Transverse colon (tissue), 4 donors: ENCODE measurements around the gene GPD1L. TPM values are rescaled to one million over a fixed set of nuclear protein-coding genes. Genes with fewer than 3 reads are reported as not detected.

Experiments
- DNase-seq: peaks from one replicate; pipeline ENCODE4 v3.0.0-alpha.2; 2019
- H3K27ac ChIP-seq, 4 donors: fragments of 200-600 bp; sonication (generic); 2 replicates each; pipeline ENCODE4 v1.5.1; 2016 to 2018; ENCODE audit warnings: inconsistent platforms in 4 of 4
- H3K27me3 ChIP-seq: fragments of 200-600 bp; sonication (generic); 2 replicates; pipeline ENCODE4 v1.5.1; 2017; ENCODE audit warnings: inconsistent platforms
- H3K36me3 ChIP-seq, 4 donors: fragments of 200-600 bp; sonication (generic); 2 replicates each; pipeline ENCODE4 v1.5.1; 2017 to 2019; ENCODE audit warnings: inconsistent platforms in 4 of 4
- H3K4me1 ChIP-seq, 4 donors: fragments of 200-600 bp; sonication (generic); 2 replicates each; pipeline ENCODE4 v1.5.1; 2017 to 2020; ENCODE audit warnings: inconsistent platforms in 4 of 4
- H3K4me3 ChIP-seq, 4 donors: fragments of 200-600 bp; sonication (generic); 1 replicate in 1 of 4; 2 replicates in 3 of 4; pipeline versions ENCODE4 v1.5.1 to v1.6.1; 2017 to 2019; ENCODE audit warnings: inconsistent platforms in 4 of 4
- H3K9me3 ChIP-seq, 2 donors: fragments of 200-600 bp; sonication (generic); 2 replicates each; pipeline ENCODE4 v1.5.1; 2017 to 2019; ENCODE audit warnings: inconsistent platforms in 2 of 2
- CTCF ChIP-seq, 5 experiments: fragments of 200-600 bp in 3 of 5; fragments of 450-650 bp in 2 of 5; sonication (generic) in 3 of 5; IDR thresholded peaks; 1 replicate in 2 of 5; 2 replicates in 3 of 5; pipeline ENCODE4 v1.5.1; 2016 to 2017; ENCODE audit warnings: antibody characterized with exemption in 5 of 5, inconsistent platforms in 3 of 5, mild to moderate bottlenecking in 2 of 5, moderate library complexity in 1 of 5
- EP300 ChIP-seq: sonication (generic); formaldehyde crosslinking; IDR thresholded peaks from one replicate; pipeline ENCODE4 v1.6.1; 2017; ENCODE audit warnings: antibody characterized with exemption, low read depth
- POLR2A ChIP-seq: fragments of 450-650 bp; IDR thresholded peaks from one replicate; pipeline ENCODE4 v1.6.1; 2016; ENCODE audit warnings: antibody characterized with exemption, mild to moderate bottlenecking, moderate library complexity
- POLR2AphosphoS5 ChIP-seq, 3 donors: sonication (generic); formaldehyde crosslinking; IDR thresholded peaks; one replicate each; pipeline ENCODE4 v1.6.1; 2016; ENCODE audit warnings: antibody characterized with exemption in 3 of 3
- WGBS, 2 donors: methylation state at CpG; one replicate each; pipeline ENCODE4 v1.1.5; 2018; ENCODE audit warnings: low coverage in 1 of 2; 5-methylcytosine and 5-hydroxymethylcytosine counted together
- in situ Hi-C, 4 donors: fragments of 200-750 bp; cut with MboI; loops; one replicate each; pipeline versions ENCODE4 v1.15.0 to v1.15.1; 2017; ENCODE audit warnings: low sequenced_read_pairs in 3 of 4, low pct_ligation_motif_present in 1 of 4, low pct_unique_long_range_greater_than_20kb in 1 of 4
- intact Hi-C: fragments of 100-400 bp; cut with DNase I; formaldehyde crosslinking; loops from one replicate; pipeline ENCODE4 v1.15.1; 2023; ENCODE audit warnings: low total_unique reads
- total RNA-seq, 4 donors: library from RNA; depleted of rRNA; stranded (reverse); fragments of >200 nt; gene quantifications; one replicate each; pipeline ENCODE4 v1.1.0, GENCODE V29; 2016

GPD1L gene
- total RNA-seq, 4 donors from 2014 or later: 35.6 to 107 (median 66.5) TPM

- Histone ChIP-seq H3K27ac (no peak overlapping the region), H3K27me3 (no peaks in the 10 kb centered on the region), H3K36me3 (no peaks in the 10 kb centered on the region), H3K4me1 (no peaks in the 10 kb centered on the region), H3K4me3 (no peak overlapping the region), H3K9me3 (no peaks in the 10 kb centered on the region)
- in situ Hi-C loops: no loop called here
- TF ChIP-seq POLR2A (no peak), POLR2AphosphoS5 (IDR thresholded peaks at IDR 0.05) (no peak), CTCF (IDR thresholded peaks at IDR 0.05) (no peak), EP300 (no peak)
- WGBS, 2 donors: 89 to 93% methylated on average over 2 to 6 of the region's 6 CpGs
- no peak for DNase-seq
- intact Hi-C loops: no loop called here
Observed at GRCh38 chr3:32089476-32089875, 16.9 kb upstream of the GPD1L start.

- intact Hi-C loops: no loop called here
- 89 to 93% methylated on average over 5 of the region's 5 CpGs for WGBS, 2 donors
Observed at GRCh38 chr3:32093204-32093603, 13.2 kb upstream of the GPD1L start.

GRCh38 chr3:32095431-32095830, 11.0 kb upstream of the GPD1L start:
- WGBS, 2 donors: 40 to 41% methylated on average over 3 of the region's 3 CpGs
- no peak for DNase-seq
- in situ Hi-C loops: no loop called here
- TF ChIP-seq CTCF (IDR thresholded peaks at IDR 0.05) (no peak), EP300 (no peak), POLR2A (no peak), POLR2AphosphoS5 (IDR thresholded peaks at IDR 0.05) (no peak)
- H3K4me3 ChIP-seq: no peak overlapping the region
- no peak overlapping the region for H3K27ac ChIP-seq
- H3K4me1 ChIP-seq: no peaks in the 10 kb centered on the region
- intact Hi-C loops: no loop called here
- H3K36me3 ChIP-seq: no peaks in the 10 kb centered on the region
- no peaks in the 10 kb centered on the region for H3K27me3 ChIP-seq
- H3K9me3 ChIP-seq: peaks cover 0 to under 1% of the 10 kb centered on the region in 2 donors

More at GRCh38 chr3:32093204-32093603, 13.2 kb upstream of the GPD1L start:
- no peak for TF ChIP-seq POLR2AphosphoS5 (IDR thresholded peaks at IDR 0.05)
- TF ChIP-seq CTCF (IDR thresholded peaks at IDR 0.05): no peak
- TF ChIP-seq POLR2A: no peak
- no peak for TF ChIP-seq EP300
- no peaks in the 10 kb centered on the region for H3K36me3 ChIP-seq
- in situ Hi-C loops: no loop called here
- no peak overlapping the region for H3K4me3 ChIP-seq
- H3K4me1 ChIP-seq: no peaks in the 10 kb centered on the region
- DNase-seq: no peak
- no peaks in the 10 kb centered on the region for H3K9me3 ChIP-seq
- no peak overlapping the region for H3K27ac ChIP-seq
- H3K27me3 ChIP-seq: no peaks in the 10 kb centered on the region

- H3K27ac ChIP-seq: no peak overlapping the region
- no peak overlapping the region for H3K4me3 ChIP-seq
- no peaks in the 10 kb centered on the region for H3K27me3 ChIP-seq
- in situ Hi-C loops (no loop called here), intact Hi-C loops (no loop called here)
- H3K4me1 ChIP-seq: no peaks in the 10 kb centered on the region
- TF ChIP-seq EP300 (no peak), POLR2AphosphoS5 (IDR thresholded peaks at IDR 0.05) (no peak), CTCF (IDR thresholded peaks at IDR 0.05) (no peak), POLR2A (no peak)
- DNase-seq: no peak
- H3K9me3 ChIP-seq: peaks cover 11 to 17% of the 10 kb centered on the region in 2 donors
- H3K36me3 ChIP-seq: no peaks in the 10 kb centered on the region
- WGBS, 2 donors: 75 to 81% methylated on average over 1 of the region's 1 CpG
Observed at GRCh38 chr3:32097768-32098167, 8.7 kb upstream of the GPD1L start.
